ENCODE data around the gene KIF4A. TPM values are rescaled to one million over a fixed set of nuclear protein-coding genes. Genes with fewer than 3 reads are reported as not detected.
"Not testable (repeated sequence)": the region's sequence is repeated elsewhere in the genome, so short reads cannot be mapped to it uniquely, and the experiment has no call there.

Gene KIF4A
- total and polyA plus RNA-seq, 10 of the 15 experiments (the other 5 are each of a cell fraction or from before 2014, with no cell fraction given) = 10.8 to 28.8 (median 22.5) TPM

DNA sequence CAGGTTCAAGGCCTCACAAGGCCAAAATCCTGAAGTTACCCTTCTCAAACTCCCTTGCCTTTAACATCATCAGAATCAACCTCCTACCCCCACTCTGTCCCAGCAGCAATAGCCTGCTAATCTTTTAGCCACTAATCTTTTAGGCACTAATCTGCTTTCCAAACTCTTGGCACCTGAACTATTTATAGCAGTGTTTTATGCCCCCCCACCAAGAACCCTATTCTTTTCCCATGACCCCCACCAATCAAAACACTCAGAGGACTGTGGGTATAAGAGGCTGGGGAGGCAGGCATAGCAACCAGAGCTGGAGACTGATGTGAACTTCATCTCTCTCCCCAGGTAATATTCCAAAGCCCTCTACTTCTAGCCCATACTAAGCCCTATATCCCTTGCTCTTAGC is 21.9 kb upstream of the KIF4A start, which contains the start of gene ARR3:
Gene ARR3, plus strand, starts transcription at position 301 of the 400 bp plus-strand sequence. CDS start 1,052 bp downstream, outside the sequence.
- no peak for FAIRE-seq
- SMC1A ChIA-PET (ENCODE audit: uncharacterized antibody, unreplicated experiment) = interaction anchor here (1.0 kb wide), 1 partner anchor 11 kb away, joined by 4 read pairs; no protein-coding TSS in a partner anchor
- no peaks in the 10 kb centered on the region for H3K36me3 ChIP-seq (ENCODE audit: control insufficient read depth in 2 of 2, insufficient read depth in 2 of 2, low read length in 1 of 2)
- H3K9ac ChIP-seq (ENCODE audit: control insufficient read depth, insufficient read depth, low read length) = no peak within 1 kb of the TSS
- ATAC-seq = no peak
- no peak for TF ChIP-seq FOXM1 (IDR thresholded peaks at IDR 0.05; ENCODE audit: low read depth, low read length)
- TF ChIP-seq SREBF1 (IDR thresholded peaks at IDR 0.05; ENCODE audit: low read length) = no peak
- TF ChIP-seq CBX5 (IDR thresholded peaks at IDR 0.05; ENCODE audit: low read depth) = no peak
- no peak for TF ChIP-seq ZNF384 (IDR thresholded peaks at IDR 0.05; ENCODE audit: borderline replicate concordance, low read depth, low read length)
- no peak for TF ChIP-seq RFX5 (IDR thresholded peaks at IDR 0.05; ENCODE audit: low read depth, low read length)
- TF ChIP-seq ASH2L (IDR thresholded peaks at IDR 0.05; ENCODE audit: borderline replicate concordance, low read depth) = no peak
- TF ChIP-seq NR2C2 (IDR thresholded peaks at IDR 0.05; ENCODE audit: borderline replicate concordance, control insufficient read depth, insufficient read length, low read depth) = no peak
- TF ChIP-seq TARDBP (IDR thresholded peaks at IDR 0.05; ENCODE audit: borderline replicate concordance) = no peak
- no peak for TF ChIP-seq TCF7 (IDR thresholded peaks at IDR 0.05; ENCODE audit: borderline replicate concordance)
- TF ChIP-seq, protein P1, sequence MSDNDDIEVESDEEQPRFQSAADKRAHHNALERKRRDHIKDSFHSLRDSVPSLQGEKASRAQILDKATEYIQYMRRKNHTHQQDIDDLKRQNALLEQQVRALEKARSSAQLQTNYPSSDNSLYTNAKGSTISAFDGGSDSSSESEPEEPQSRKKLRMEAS (IDR thresholded peaks at IDR 0.05; ENCODE audit: low read depth, low read length) = no peak
- no TSS peak for BruUV-seq (replicated peaks)
- H3K9me3 ChIP-seq (replicated peaks; ENCODE audit: control insufficient read depth, insufficient read depth, low read length) = no peaks in the 10 kb centered on the region
- intact Hi-C loops (cut with micrococcal nuclease; ENCODE audit: unreplicated experiment) = no loop called here
- H3K27me3 ChIP-seq (replicated peaks in 1 of 2; ENCODE audit: control insufficient read depth in 2 of 2, insufficient read depth in 2 of 2, low read length in 1 of 2) = no peaks in the 10 kb centered on the region
- RAD21 ChIA-PET (ENCODE audit: unreplicated experiment) = no interaction called here
- H3K4me3 ChIP-seq = no peak within 1 kb of the TSS
- CTCF ChIA-PET = no interaction called here
- POLR2A ChIA-PET = no interaction called here
- no peaks in the 10 kb centered on the region for H4K20me1 ChIP-seq (ENCODE audit: control insufficient read depth, insufficient read depth)
- H3K27ac ChIP-seq (ENCODE audit: control insufficient read depth, insufficient read depth) = no peak within 1 kb of the TSS
- no peak within 1 kb of the TSS for H2AFZ ChIP-seq (ENCODE audit: control insufficient read depth, low read depth, low read length)
- no peak for DNase-seq (ENCODE audit: low read depth, low spot score)
- no peaks in the 10 kb centered on the region for H3K79me2 ChIP-seq (ENCODE audit: control insufficient read depth, insufficient read depth, low read length)
- in situ Hi-C loops (cut with MboI) = no loop called here
- no peaks in the 10 kb centered on the region for H3K4me1 ChIP-seq (ENCODE audit: control insufficient read depth, insufficient read depth, low read length)
- no peak within 1 kb of the TSS for H3K4me2 ChIP-seq (ENCODE audit: control insufficient read depth, insufficient read depth)

DNA sequence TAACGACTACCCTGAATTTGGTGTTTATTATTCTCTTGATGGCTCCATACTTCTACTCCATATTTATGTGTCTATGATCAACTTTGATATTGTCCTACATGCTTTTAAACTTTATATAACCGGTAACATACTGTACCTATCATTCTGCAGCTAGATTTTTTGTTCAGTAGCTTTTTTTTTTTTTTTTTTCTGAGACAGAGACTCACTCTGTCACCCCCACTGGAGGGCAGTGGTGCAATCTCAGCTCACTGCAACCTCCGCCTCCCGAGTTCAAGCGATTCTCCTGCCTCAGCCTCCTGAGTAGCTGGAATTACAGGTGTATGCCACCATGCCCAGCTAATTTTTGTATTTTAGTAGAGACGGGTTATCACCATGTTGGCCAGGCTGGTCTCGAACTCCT is 15.9 kb upstream of the KIF4A start:
- ChIA-PET POLR2A (interaction anchor here (0.6 kb wide), 1 partner anchor 47 kb away, joined by 6 read pairs; no protein-coding TSS in a partner anchor), SMC1A (ENCODE audit: uncharacterized antibody, unreplicated experiment) (interaction anchor here (2.1 kb wide), 1 partner anchor 16 kb away, joined by 4 read pairs; the partner anchor contains the start of genes KIF4A and PDZD11), RAD21 (ENCODE audit: unreplicated experiment) (interaction anchor here (1.3 kb wide), 1 partner anchor 140 kb away, joined by 3 read pairs; no protein-coding TSS in a partner anchor), CTCF (interaction anchor here (0.7 to 0.8 kb wide), 2 partner anchors 11 to 96 kb away, joined by 3 read pairs; partner anchors contain the start of gene DGAT2L6)
- in situ Hi-C loops (cut with MboI); BruUV-seq (replicated peaks); FAIRE-seq; H2AFZ ChIP-seq (ENCODE audit: control insufficient read depth, low read depth, low read length); H3K9ac ChIP-seq (ENCODE audit: control insufficient read depth, insufficient read depth, low read length); H3K9me3 ChIP-seq (replicated peaks; ENCODE audit: control insufficient read depth, insufficient read depth, low read length); intact Hi-C loops (cut with micrococcal nuclease; ENCODE audit: unreplicated experiment); H3K27ac ChIP-seq (ENCODE audit: control insufficient read depth, insufficient read depth); H3K4me1 ChIP-seq (ENCODE audit: control insufficient read depth, insufficient read depth, low read length); DNase-seq (ENCODE audit: low read depth, low spot score); H3K4me3 ChIP-seq; ATAC-seq; H3K79me2 ChIP-seq (ENCODE audit: control insufficient read depth, insufficient read depth, low read length); H3K36me3 ChIP-seq (ENCODE audit: control insufficient read depth in 2 of 2, insufficient read depth in 2 of 2, low read length in 1 of 2); H3K27me3 ChIP-seq (replicated peaks in 1 of 2; ENCODE audit: control insufficient read depth in 2 of 2, insufficient read depth in 2 of 2, low read length in 1 of 2); H3K4me2 ChIP-seq (ENCODE audit: control insufficient read depth, insufficient read depth); H4K20me1 ChIP-seq (ENCODE audit: control insufficient read depth, insufficient read depth): not testable (repeated sequence)
- 77% methylated on average over 7 of the region's 7 CpGs for WGBS (ENCODE audit: insufficient coverage, insufficient replicate concordance, low lambda C conversion rate, missing lambda C conversion rate)

Data from GM12878 (cell line).